Endothelial cell (in vitro differentiated cells): ENCODE measurements around the gene TGFB3. TPM values are rescaled to one million over a fixed set of nuclear protein-coding genes. Genes with fewer than 3 reads are reported as not detected.

Experiments used
- DNase-seq: peaks from one replicate; pipeline ENCODE4 v3.0.0; 2021; ENCODE audit warnings: low spot score
- H3K27ac Mint-ChIP-seq: one replicate; pipeline ENCODE4 v1.8.0; 2021; ENCODE audit warnings: mixed read lengths, inconsistent platforms; ENCODE audit not compliant: unreplicated experiment
- H3K27me3 Mint-ChIP-seq: one replicate; pipeline ENCODE4 v1.8.0; 2021; ENCODE audit warnings: mild to moderate bottlenecking, moderate library complexity, mixed read lengths, inconsistent platforms; ENCODE audit not compliant: unreplicated experiment
- H3K36me3 Mint-ChIP-seq: one replicate; pipeline ENCODE4 v1.8.0; 2021; ENCODE audit warnings: mild to moderate bottlenecking, low read depth, mixed read lengths, inconsistent platforms; ENCODE audit not compliant: unreplicated experiment
- H3K4me1 Mint-ChIP-seq: one replicate; pipeline ENCODE4 v1.8.0; 2021; ENCODE audit warnings: mild to moderate bottlenecking, mixed read lengths, inconsistent platforms; ENCODE audit not compliant: unreplicated experiment
- H3K4me3 Mint-ChIP-seq: one replicate; pipeline ENCODE4 v1.8.0; 2021; ENCODE audit warnings: mild to moderate bottlenecking, mixed read lengths, inconsistent platforms; ENCODE audit not compliant: unreplicated experiment
- H3K9me3 Mint-ChIP-seq: one replicate; pipeline ENCODE4 v1.8.0; 2021; ENCODE audit warnings: mixed read lengths, inconsistent platforms; ENCODE audit not compliant: unreplicated experiment
- CTCF ChIP-seq: fragments of 200-600 bp; sonication (generic); IDR thresholded peaks from one replicate; pipeline ENCODE4 v1.5.0; 2021; ENCODE audit warnings: antibody characterized with exemption; ENCODE audit not compliant: unreplicated experiment
- total RNA-seq: library from RNA; stranded (reverse); fragmentation: NEBNext Ultra II Directional; extraction: Animal tissue kit (Norgen Biotek cat#: 25700); gene quantifications from one replicate; pipeline ENCODE4 v1.2.1, GENCODE V29; 2021; ENCODE audit not compliant: unreplicated experiment

The TGFB3 gene
- total RNA-seq, 1 donor from 2014 or later = 1.5 TPM

- H3K27ac Mint-ChIP-seq = no peak overlapping the region
These were observed 25.6 kb upstream of the TGFB3 start for GRCh38 chr14:76007379-76007778.

GRCh38 chr14:76006253-76006652 is 24.5 kb upstream of the TGFB3 start:
- Mint-ChIP-seq H3K9me3 (no peaks in the 10 kb centered on the region), H3K27ac (no peak overlapping the region), H3K4me1 (no peaks in the 10 kb centered on the region), H3K27me3 (peaks cover 1% of the 10 kb centered on the region), H3K36me3 (peaks cover 38% of the 10 kb centered on the region), H3K4me3 (no peak overlapping the region)
- no peak for TF ChIP-seq CTCF
- DNase-seq = no peak

More at GRCh38 chr14:76007379-76007778, 25.6 kb upstream of the TGFB3 start:
- no peaks in the 10 kb centered on the region for H3K4me1 Mint-ChIP-seq
- peaks cover 30% of the 10 kb centered on the region for H3K36me3 Mint-ChIP-seq
- no peaks in the 10 kb centered on the region for H3K9me3 Mint-ChIP-seq
- peaks cover 1% of the 10 kb centered on the region for H3K27me3 Mint-ChIP-seq
- peak overlapping the region; percentile 10 for H3K4me3 Mint-ChIP-seq
- TF ChIP-seq CTCF = no peak
- DNase-seq = no peak

- peaks cover 44% of the 10 kb centered on the region for H3K36me3 Mint-ChIP-seq
- H3K9me3 Mint-ChIP-seq = no peaks in the 10 kb centered on the region
- no peak for TF ChIP-seq CTCF
- no peak overlapping the region for H3K27ac Mint-ChIP-seq
- DNase-seq = no peak
- no peaks in the 10 kb centered on the region for H3K4me1 Mint-ChIP-seq
- H3K27me3 Mint-ChIP-seq = peaks cover 1% of the 10 kb centered on the region
- H3K4me3 Mint-ChIP-seq = no peak overlapping the region
These were observed 20.6 kb upstream of the TGFB3 start for GRCh38 chr14:76002383-76002782.

- no peaks in the 10 kb centered on the region for H3K9me3 Mint-ChIP-seq
- DNase-seq = no peak
- TF ChIP-seq CTCF = no peak
- H3K4me1 Mint-ChIP-seq = no peaks in the 10 kb centered on the region
- H3K27me3 Mint-ChIP-seq = no peaks in the 10 kb centered on the region
- no peak overlapping the region for H3K27ac Mint-ChIP-seq
- H3K36me3 Mint-ChIP-seq = peaks cover 31% of the 10 kb centered on the region
- H3K4me3 Mint-ChIP-seq = no peak overlapping the region
These were observed 17.9 kb upstream of the TGFB3 start for GRCh38 chr14:75999511-76000190.

- H3K36me3 Mint-ChIP-seq = peaks cover 20% of the 10 kb centered on the region
- peaks cover 5% of the 10 kb centered on the region for H3K4me1 Mint-ChIP-seq
- H3K27ac Mint-ChIP-seq = no peak overlapping the region
- TF ChIP-seq CTCF = no peak
- H3K9me3 Mint-ChIP-seq = no peaks in the 10 kb centered on the region
- no peak for DNase-seq
- no peaks in the 10 kb centered on the region for H3K27me3 Mint-ChIP-seq
- H3K4me3 Mint-ChIP-seq = no peak overlapping the region
These were observed 14.7 kb upstream of the TGFB3 start for GRCh38 chr14:75996488-75996887.
